BJ (cell line): ENCODE data around the gene TPM1. TPM values are rescaled to one million over a fixed set of nuclear protein-coding genes. Genes with fewer than 3 reads are reported as not detected.

Experiments used
- CTCF ChIA-PET: fragments of 350-600 bp; formaldehyde crosslinking; extraction: SDS; loops from one replicate; lab custom pipeline; 2021; ENCODE audit warnings: antibody characterized with exemption, inconsistent platforms; lab: Yijun Ruan, JAX
- POLR2A ChIA-PET: fragments of 300-600 bp; sonication (Branson Sonifier 250); formaldehyde crosslinking; extraction: SDS; loops from one replicate; lab custom pipeline; 2021; ENCODE audit warnings: antibody characterized with exemption; lab: Charles Lee
- DNase-seq: peaks from one replicate; pipeline ENCODE4 v3.0.0-alpha.2; 2011; ENCODE audit warnings: low read depth
- H3K27me3 ChIP-seq: 2 replicates; pipeline ENCODE4 v1.6.0; 2011; ENCODE audit warnings: low read length; ENCODE audit not compliant: control insufficient read depth, insufficient read depth
- H3K36me3 ChIP-seq: 2 replicates; pipeline ENCODE4 v1.5.1; 2011; ENCODE audit warnings: low read length; ENCODE audit not compliant: control insufficient read depth, insufficient read depth
- H3K4me3 ChIP-seq: 2 replicates; pipeline ENCODE4 v1.5.1; 2011; ENCODE audit warnings: low read depth, mild to moderate bottlenecking, control low read depth, low read length
- CTCF ChIP-seq: IDR thresholded peaks from 2 replicates; pipeline ENCODE4 v1.5.1; 2011; ENCODE audit warnings: low read depth, mild to moderate bottlenecking, control low read depth, inconsistent platforms, low read length, moderate library complexity; ENCODE audit not compliant: insufficient read depth
- polyA plus RNA-seq: library from polyadenylated mRNA; depleted of rRNA; stranded (reverse); fragments of >200 nt; gene quantifications from 2 replicates; pipeline ENCODE4 v1.2.3, GENCODE V29; 2011

Gene TPM1
- polyA plus RNA-seq, 1 experiment: 1,575 TPM

- H3K36me3 ChIP-seq: peaks cover 7% of the 10 kb centered on the region
- peak overlapping the region; percentile 90 for H3K4me3 ChIP-seq
- ChIA-PET POLR2A (interaction anchor here (0.9 to 1.0 kb wide), 2 partner anchors 11 to 18 kb away, joined by 4 read pairs; no protein-coding TSS in a partner anchor), CTCF (interaction anchor here (0.9 to 1.3 kb wide), 3 partner anchors 157 to 259 kb away, joined by 3 to 4 read pairs (median 3); no protein-coding TSS in a partner anchor)
- DNase-seq: no peak
- H3K27me3 ChIP-seq: no peaks in the 10 kb centered on the region
- TF ChIP-seq CTCF: no peak
Observed at GRCh38 chr15:63041402-63041973, 1.1 kb upstream of the TPM1 start.

GRCh38 chr15:63042877-63043334 is 359 bp downstream of the TPM1 start:
- TF ChIP-seq CTCF: no peak
- CTCF ChIA-PET: interaction anchor here (1.2 to 1.4 kb wide), 3 partner anchors 66 to 261 kb away, joined by 3 to 4 read pairs (median 4); no protein-coding TSS in a partner anchor
- Histone ChIP-seq H3K27me3 (no peaks in the 10 kb centered on the region), H3K4me3 (peak overlapping the region; percentile 90), H3K36me3 (peaks cover 10% of the 10 kb centered on the region)
- POLR2A ChIA-PET: interaction anchor here (0.5 to 0.8 kb wide), 3 partner anchors 14 to 174 kb away, joined by 4 to 11 read pairs (median 4); no protein-coding TSS in a partner anchor
- no peak for DNase-seq

GRCh38 chr15:63043335-63044076 is 959 bp downstream of the TPM1 start:
- TF ChIP-seq CTCF: no peak
- no peak for DNase-seq
- peaks cover 11% of the 10 kb centered on the region for H3K36me3 ChIP-seq
- POLR2A ChIA-PET: interaction anchor here (0.5 to 1.6 kb wide), 5 partner anchors 13 to 264 kb away, joined by 3 to 11 read pairs (median 5); no protein-coding TSS in a partner anchor
- H3K4me3 ChIP-seq: peak overlapping the region; percentile 90
- CTCF ChIA-PET: interaction anchor here (0.7 to 1.4 kb wide), 2 partner anchors 67 to 159 kb away, joined by 4 to 6 read pairs; no protein-coding TSS in a partner anchor
- no peaks in the 10 kb centered on the region for H3K27me3 ChIP-seq

- TF ChIP-seq CTCF: no peak
- Histone ChIP-seq H3K27me3 (no peaks in the 10 kb centered on the region), H3K36me3 (peaks cover 14% of the 10 kb centered on the region), H3K4me3 (peak overlapping the region; percentile 90)
- POLR2A ChIA-PET: interaction anchor here (0.7 to 1.6 kb wide), 7 partner anchors 14 to 264 kb away, joined by 3 to 7 read pairs (median 4); no protein-coding TSS in a partner anchor
- no peak for DNase-seq
- CTCF ChIA-PET: interaction anchor here (0.7 to 5.5 kb wide), 4 partner anchors 115 to 262 kb away, joined by 4 to 27 read pairs (median 5); no protein-coding TSS in a partner anchor
Observed at GRCh38 chr15:63044077-63044644, 1.6 kb downstream of the TPM1 start.
